Globus pallidus (tissue), 1 donor: Measurements from ENCODE around the gene SPANXD.
"Not testable (repeated sequence)": the region's sequence is repeated elsewhere in the genome, so short reads cannot be mapped to it uniquely, and the experiment has no call there.

ENCODE experiments used
- DNase-seq: peaks from one replicate; pipeline ENCODE4 v3.0.0-alpha.2; 2015; ENCODE audit warnings: low spot score

SPANXD gene

DNA sequence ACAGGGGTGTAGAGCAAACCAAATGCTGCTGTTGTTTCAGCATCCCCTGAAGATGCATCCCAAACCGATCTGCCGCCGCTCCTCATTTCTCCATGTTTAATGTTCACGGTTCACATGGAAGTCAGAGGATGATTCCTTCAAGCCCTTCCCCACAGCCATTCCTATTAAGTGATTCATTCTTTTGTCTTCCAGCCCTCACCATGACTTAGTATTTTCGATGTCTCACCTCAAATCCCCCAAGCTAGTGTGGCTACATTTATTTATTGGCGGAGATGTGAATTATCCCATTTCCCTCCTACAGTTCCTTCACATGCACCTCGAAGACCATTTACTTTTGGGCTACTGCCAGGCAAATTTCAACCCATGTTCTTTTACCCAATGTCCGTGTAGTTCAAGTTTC is at the start of gene SPANXD:
Gene SPANXD (minus strand): TSS at position 101 of the 400 bp plus-strand sequence. CDS start 334 bp downstream, outside the sequence.
- DNase-seq: not testable (repeated sequence)

GRCh38 chrX:141742666-141743065 is 44.1 kb upstream of the SPANXD start:
- no peak for DNase-seq

GRCh38 chrX:141736656-141737055 is 38.1 kb upstream of the SPANXD start:
- DNase-seq: no peak

DNA sequence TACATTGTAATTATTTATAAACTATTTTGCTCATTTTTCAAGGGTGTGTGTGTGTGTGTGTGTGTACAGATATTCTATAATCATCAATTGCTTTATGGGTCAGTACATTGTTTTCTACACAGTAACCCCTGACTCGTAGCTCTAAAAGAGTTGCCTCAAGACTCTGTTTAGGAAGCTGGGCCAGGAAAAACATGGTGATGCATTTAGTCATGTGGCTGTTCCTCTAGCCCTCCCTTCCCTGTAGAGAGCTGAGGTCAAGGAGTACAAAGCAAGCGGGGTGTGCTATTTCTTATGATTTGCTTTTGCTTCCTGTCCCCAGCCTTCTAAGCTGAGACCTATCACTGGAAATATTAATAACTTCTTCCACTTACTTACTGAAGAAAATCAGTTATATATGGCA is 34.8 kb upstream of the SPANXD start:
- DNase-seq: no peak

DNA sequence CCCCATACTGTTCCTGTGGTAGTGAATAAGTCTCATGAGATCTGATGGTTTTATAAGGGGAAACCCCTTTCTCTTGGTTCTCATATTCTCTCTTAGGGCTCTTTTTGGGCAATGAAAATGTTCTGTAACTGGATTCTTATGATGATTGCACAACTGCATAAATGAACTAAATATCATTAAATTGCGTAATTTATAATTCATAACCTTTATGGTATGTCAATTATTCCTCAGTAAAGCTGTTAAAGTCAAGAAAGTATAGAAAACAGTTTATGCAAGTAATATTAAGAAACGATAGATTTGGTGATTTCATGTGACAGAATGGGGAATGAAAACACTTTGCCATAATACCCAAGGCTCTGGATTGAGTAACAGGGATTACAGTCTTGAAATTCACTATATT is 33.5 kb upstream of the SPANXD start:
- no peak for DNase-seq

GRCh38 chrX:141724186-141724585 is 25.6 kb upstream of the SPANXD start:
- DNase-seq: no peak

GRCh38 chrX:141714680-141715079 is 16.1 kb upstream of the SPANXD start:
- DNase-seq: no peak

DNA sequence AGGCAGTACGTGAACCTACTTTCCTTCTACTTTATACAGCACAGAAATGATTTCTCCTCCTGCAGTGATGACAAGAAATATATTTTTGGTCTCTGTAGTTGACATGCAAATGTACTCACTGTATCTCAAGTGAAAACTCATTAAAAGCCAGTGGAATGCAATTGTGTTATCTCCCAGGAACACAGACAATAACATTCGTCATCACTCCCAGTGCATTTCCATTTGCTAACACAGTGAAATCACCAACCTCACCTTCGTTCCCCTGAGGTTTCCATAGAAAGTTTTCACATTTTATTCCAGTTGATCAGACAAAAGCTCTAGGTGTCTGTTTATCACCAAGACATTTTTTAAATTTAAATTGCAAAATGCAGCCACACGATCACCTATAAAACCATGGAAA is 2.5 kb upstream of the SPANXD start:
- DNase-seq: no peak

GRCh38 chrX:141673946-141674345 is 24.6 kb downstream of the SPANXD start:
- no peak for DNase-seq

DNA sequence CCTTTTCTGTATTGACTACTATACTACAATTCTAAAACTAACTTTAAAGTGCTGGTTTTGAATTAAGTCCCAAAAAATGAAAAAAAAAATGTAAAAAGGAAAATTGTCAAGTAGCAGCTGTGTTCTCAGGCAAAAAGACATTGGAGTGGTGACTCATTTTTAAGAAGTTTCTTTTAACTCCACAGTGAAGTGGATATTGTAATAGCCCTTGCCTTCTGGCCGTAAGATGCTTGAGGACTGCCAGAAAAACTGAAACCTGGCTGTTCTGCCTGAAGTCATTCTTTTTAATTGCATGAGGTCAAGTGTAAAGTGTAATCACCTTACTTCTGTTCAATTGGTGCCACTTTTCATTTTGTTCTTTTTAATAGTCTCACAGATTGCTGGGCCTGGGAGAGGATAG is 28.9 kb downstream of the SPANXD start:
- no peak for DNase-seq

DNA sequence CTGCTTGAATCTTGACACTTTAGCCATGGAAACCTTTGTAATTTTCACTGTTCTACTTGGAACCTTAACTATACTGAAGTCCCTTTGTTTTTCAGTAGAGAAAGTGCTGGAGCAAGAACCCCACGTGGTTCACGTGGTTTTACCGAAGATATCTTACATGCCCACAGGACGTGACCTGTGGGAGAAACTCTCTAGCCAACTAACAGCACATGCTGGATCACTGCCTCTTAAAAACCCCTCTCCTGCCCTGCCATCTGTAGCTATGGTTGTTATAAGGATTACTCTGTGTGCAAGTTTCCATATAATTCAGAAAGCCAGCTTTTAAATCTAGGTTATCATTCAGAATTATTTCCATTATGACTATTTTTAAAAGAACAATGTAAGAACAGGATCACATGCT is 30.2 kb downstream of the SPANXD start:
- no peak for DNase-seq

DNA sequence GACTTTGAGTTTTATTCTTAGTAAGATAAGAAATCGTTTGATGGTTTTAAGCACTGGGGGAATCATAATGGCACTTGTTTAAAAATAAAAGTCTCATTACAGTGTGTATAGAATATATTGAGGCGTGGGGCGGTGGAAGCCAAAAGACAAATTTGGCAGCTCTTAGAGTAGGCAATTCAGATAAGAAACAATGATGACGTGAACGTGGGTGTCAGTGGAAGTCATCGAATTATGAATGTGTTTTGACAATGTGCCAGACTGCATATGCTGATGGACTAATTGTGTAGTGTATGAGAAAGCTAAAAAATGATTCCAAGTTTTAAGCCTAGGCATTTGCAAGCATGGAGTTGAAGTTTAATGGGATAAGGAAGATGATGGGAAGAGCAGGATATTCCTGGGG is 35.8 kb downstream of the SPANXD start:
- no peak for DNase-seq

DNA sequence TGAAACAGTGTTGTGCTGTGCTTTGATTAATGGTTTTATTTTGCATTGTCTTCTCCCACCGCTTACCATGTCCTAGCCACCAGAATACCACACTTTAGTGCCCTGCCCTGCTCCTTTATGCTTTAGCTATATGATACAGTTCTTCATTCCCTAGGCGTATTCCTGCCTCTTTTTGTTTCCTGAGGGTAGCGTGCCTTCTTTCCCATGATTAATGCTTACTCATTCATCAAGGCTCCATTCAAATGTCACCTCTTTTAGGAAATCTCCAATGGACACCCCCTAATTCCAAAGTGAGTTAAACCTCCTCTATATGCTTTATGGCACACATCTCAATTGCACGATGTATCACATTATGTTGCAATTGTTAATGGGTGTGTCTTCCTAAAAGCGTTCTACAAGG is 46.3 kb downstream of the SPANXD start:
- DNase-seq: no peak
